CD14-positive monocyte (primary cell): ENCODE measurements around the gene TNFAIP6. TPM values are rescaled to one million over a fixed set of nuclear protein-coding genes. Genes with fewer than 3 reads are reported as not detected.
"Not testable (repeated sequence)": the region's sequence is repeated elsewhere in the genome, so short reads cannot be mapped to it uniquely, and the experiment has no call there.

Experiments used
- DNase-seq, 3 donors: peaks; one replicate each; pipeline ENCODE4 v3.0.0-alpha.2; 2011 to 2022
- H2AFZ ChIP-seq: 2 replicates; pipeline ENCODE4 v1.6.0; 2012; ENCODE audit warnings: mild to moderate bottlenecking, low read depth, low read length, inconsistent platforms; ENCODE audit not compliant: insufficient read depth, poor library complexity, severe bottlenecking
- H3K27ac ChIP-seq, 2 donors: 1 replicate in 1 of 2; 2 replicates in 1 of 2; pipeline ENCODE4 v1.5.1; 2012 to 2013; ENCODE audit warnings: low read length in 2 of 2, control low read depth in 1 of 2, inconsistent platforms in 1 of 2, low read depth in 1 of 2, mild to moderate bottlenecking in 1 of 2
- H3K27me3 ChIP-seq, 2 donors: one replicate each; pipeline versions ENCODE4 v1.6.0 to v1.6.1; 2011 to 2013; ENCODE audit warnings: low read length in 2 of 2; ENCODE audit not compliant: control insufficient read depth in 2 of 2, insufficient read depth in 2 of 2
- H3K36me3 ChIP-seq, 2 donors: replicated peaks in 1 of 2; 1 replicate in 1 of 2; 2 replicates in 1 of 2; pipeline versions ENCODE4 v1.5.1 to v1.6.1; 2012 to 2013; ENCODE audit warnings: low read length in 2 of 2, control low read depth in 1 of 2, inconsistent platforms in 1 of 2, mild to moderate bottlenecking in 1 of 2; ENCODE audit not compliant: insufficient read depth in 2 of 2, control insufficient read depth in 1 of 2
- H3K4me1 ChIP-seq, 2 donors: 1 replicate in 1 of 2; 2 replicates in 1 of 2; pipeline versions ENCODE4 v1.5.1 to v1.6.1; 2012 to 2013; ENCODE audit warnings: low read length in 2 of 2, control low read depth in 1 of 2, inconsistent platforms in 1 of 2, mild to moderate bottlenecking in 1 of 2, moderate library complexity in 1 of 2; ENCODE audit not compliant: insufficient read depth in 2 of 2, control insufficient read depth in 1 of 2
- H3K4me2 ChIP-seq: replicated peaks from 2 replicates; pipeline ENCODE3; 2012; ENCODE audit warnings: low read length, moderate library complexity, mild to moderate bottlenecking; ENCODE audit not compliant: poor library complexity, severe bottlenecking; ENCODE audit errors: extremely low read depth
- H3K4me3 ChIP-seq, 3 experiments: fragments of 200-600 bp in 1 of 3; sonication (generic) in 1 of 3; replicated peaks in 1 of 3; 1 replicate in 2 of 3; 2 replicates in 1 of 3; pipeline ENCODE4 v1.5.1; 2011 to 2013; ENCODE audit warnings: low read length in 3 of 3, mild to moderate bottlenecking in 3 of 3, control low read depth in 2 of 3, low read depth in 2 of 3, inconsistent platforms in 1 of 3, moderate library complexity in 1 of 3
- H3K79me2 ChIP-seq: 2 replicates; pipeline ENCODE4 v1.6.0; 2012; ENCODE audit warnings: mild to moderate bottlenecking, control low read depth, inconsistent platforms, low read length, moderate library complexity; ENCODE audit not compliant: insufficient read depth
- H3K9ac ChIP-seq: 2 replicates; pipeline ENCODE4 v1.6.0; 2017; ENCODE audit warnings: low read length, mild to moderate bottlenecking; ENCODE audit not compliant: insufficient read depth, poor library complexity, severe bottlenecking
- H3K9me3 ChIP-seq, 2 donors: replicated peaks in 1 of 2; 1 replicate in 1 of 2; 2 replicates in 1 of 2; pipeline versions ENCODE4 v1.5.1 to v1.6.1; 2012 to 2013; ENCODE audit warnings: low read length in 2 of 2, control low read depth in 1 of 2; ENCODE audit not compliant: control insufficient read depth in 1 of 2, insufficient read depth in 1 of 2
- H4K20me1 ChIP-seq: 2 replicates; pipeline ENCODE4 v1.6.0; 2012; ENCODE audit warnings: mild to moderate bottlenecking, low read length, control low read depth, moderate library complexity; ENCODE audit not compliant: insufficient read depth
- H3K27ac Mint-ChIP-seq, 7 donors: one replicate each; pipeline ENCODE4 v1.8.0; 2020; ENCODE audit warnings: mild to moderate bottlenecking in 7 of 7, mixed read lengths in 7 of 7, moderate library complexity in 6 of 7, inconsistent platforms in 2 of 7
- H3K27me3 Mint-ChIP-seq, 3 donors: one replicate each; pipeline ENCODE4 v1.8.0; 2021 to 2022; ENCODE audit warnings: low read depth in 3 of 3, mild to moderate bottlenecking in 3 of 3, mixed read lengths in 3 of 3, moderate library complexity in 3 of 3, inconsistent platforms in 1 of 3
- H3K36me3 Mint-ChIP-seq, 2 donors: one replicate each; pipeline ENCODE4 v1.8.0; 2020; ENCODE audit warnings: mixed read lengths in 2 of 2, inconsistent platforms in 1 of 2, mild to moderate bottlenecking in 1 of 2
- H3K4me1 Mint-ChIP-seq: one replicate; pipeline ENCODE4 v1.8.0; 2020; ENCODE audit warnings: mild to moderate bottlenecking, mixed read lengths
- H3K4me3 Mint-ChIP-seq, 2 donors: one replicate each; pipeline ENCODE4 v1.8.0; 2020; ENCODE audit warnings: mild to moderate bottlenecking in 2 of 2, mixed read lengths in 2 of 2, moderate library complexity in 1 of 2
- H3K9me3 Mint-ChIP-seq, 7 donors: one replicate each; pipeline ENCODE4 v1.8.0; 2020 to 2022; ENCODE audit warnings: mixed read lengths in 7 of 7, mild to moderate bottlenecking in 6 of 7, moderate library complexity in 6 of 7, inconsistent platforms in 2 of 7
- CTCF ChIP-seq: fragments of 200-600 bp; IDR thresholded peaks from one replicate; pipeline ENCODE4 v1.8.0; 2022; ENCODE audit warnings: antibody characterized with exemption, mild to moderate bottlenecking
- WGBS: methylation state at CpG from one replicate; pipeline ENCODE4 v1.1.5; 2013; ENCODE audit warnings: missing lambda C conversion rate; ENCODE audit not compliant: insufficient coverage; 5-methylcytosine and 5-hydroxymethylcytosine counted together
- intact Hi-C, 2 donors: fragments of 100-400 bp; cut with micrococcal nuclease; formaldehyde crosslinking; loops; one replicate each; pipeline versions ENCODE4 v1.15.0 to v1.15.1; 2023
- polyA minus RNA-seq: library from RNA; depleted of rRNA, polyadenylated mRNA; stranded (reverse); fragments of >200 nt; gene quantifications from 2 replicates; pipeline ENCODE4 v1.2.3, GENCODE V29; 2012
- polyA plus RNA-seq, 3 donors: library from polyadenylated mRNA; depleted of rRNA in 1 of 3; unstranded in 2 of 3; stranded (reverse) in 1 of 3; fragments of 300-500 nt in 2 of 3; fragments of >200 nt in 1 of 3; fragmentation: Illumina TruSeq in 2 of 3; gene quantifications; 1 replicate in 2 of 3; 2 replicates in 1 of 3; pipeline ENCODE4 v1.2.3, GENCODE V29; 2012 to 2021
- total RNA-seq, 12 experiments: library from RNA in 1 of 12; stranded (reverse) in 1 of 12; fragments of 120-200 nt in 1 of 12; gene quantifications; one replicate each; pipeline ENCODE4 v1.2.4 and lab custom pipeline; 2013 to 2026; ENCODE audit warnings: mixed read lengths in 6 of 12, inconsistent platforms in 1 of 12

Gene TNFAIP6
- total RNA-seq (2013): 3.7 TPM
- polyA plus RNA-seq (1 to 10 TPM; 2.6 to 8.2 (median 3.5) TPM), polyA minus RNA-seq (1.9 and 2.2 TPM in 2 replicates), total RNA-seq (lab: John Stamatoyannopoulos, UW) (78.7 to 6,650 (median 159) reads per million in 11 experiments)

GRCh38 chr2:151357359-151357758 is at the start of gene TNFAIP6:
Gene TNFAIP6 (plus strand): TSS chr2:151357592. CDS start chr2:151357667, 75 bp downstream.
- Histone ChIP-seq H3K36me3 (no peaks in the 10 kb centered on the region), H3K27ac (peak within 1 kb of the TSS in 1 of 2 donors; percentile 79), H3K79me2 (no peaks in the 10 kb centered on the region), H4K20me1 (no peaks in the 10 kb centered on the region), H3K27me3 (no peaks in the 10 kb centered on the region), H3K4me3 (peak within 1 kb of the TSS in 2 of 3 experiments; percentile 19 to 57), H3K9ac (no peak within 1 kb of the TSS), H3K4me2 (peak within 1 kb of the TSS; percentile 59), H3K4me1 (peaks cover 9 to 30% of the 10 kb centered on the region in 2 donors), H2AFZ (no peak within 1 kb of the TSS), H3K9me3 (no peaks in the 10 kb centered on the region)
- intact Hi-C loops: loop anchor here (5.0 to 10.0 kb wide), 2 partner anchors 47 to 65 kb away; partner anchors contain the start of gene RIF1 (in 1 of the 2)
- DNase-seq: peak; percentile 88 to 96 (median 95)
- H3K27ac Mint-ChIP-seq: peak within 1 kb of the TSS; percentile 82 to 94 (median 91)
- no peak for TF ChIP-seq CTCF
- no CpG with 5 or more reads among the region's 3 CpGs for WGBS
- H3K36me3 Mint-ChIP-seq: no peaks in the 10 kb centered on the region
- H3K27me3 Mint-ChIP-seq: no peaks in the 10 kb centered on the region
- peaks cover 17% of the 10 kb centered on the region for H3K4me1 Mint-ChIP-seq
- H3K4me3 Mint-ChIP-seq: peak within 1 kb of the TSS in 1 of 2 donors; percentile 57
- peaks cover 0 to 3% (median 0%) of the 10 kb centered on the region in 7 donors for H3K9me3 Mint-ChIP-seq

- DNase-seq, H3K27ac Mint-ChIP-seq, H3K9me3 ChIP-seq, H3K27ac ChIP-seq, H4K20me1 ChIP-seq, H3K27me3 Mint-ChIP-seq, H3K36me3 ChIP-seq, H2AFZ ChIP-seq, intact Hi-C loops, H3K36me3 Mint-ChIP-seq, H3K9ac ChIP-seq, H3K4me1 Mint-ChIP-seq, H3K4me3 Mint-ChIP-seq, H3K27me3 ChIP-seq, H3K9me3 Mint-ChIP-seq, H3K4me1 ChIP-seq, H3K4me3 ChIP-seq, H3K79me2 ChIP-seq, H3K4me2 ChIP-seq: not testable (repeated sequence)
- 91% methylated on average over 3 of the region's 6 CpGs for WGBS
Observed at GRCh38 chr2:151310313-151310712, 47.1 kb upstream of the TNFAIP6 start.

- H3K4me1 Mint-ChIP-seq, H3K27ac Mint-ChIP-seq, intact Hi-C loops, H3K36me3 ChIP-seq, H4K20me1 ChIP-seq, H3K4me3 ChIP-seq, H3K4me2 ChIP-seq, H3K4me3 Mint-ChIP-seq, H3K27ac ChIP-seq, H3K27me3 ChIP-seq, H3K36me3 Mint-ChIP-seq, H3K9ac ChIP-seq, H3K9me3 ChIP-seq, H3K27me3 Mint-ChIP-seq, H3K79me2 ChIP-seq, DNase-seq, H3K9me3 Mint-ChIP-seq, H3K4me1 ChIP-seq, H2AFZ ChIP-seq: not testable (repeated sequence)
- WGBS: 85% methylated on average over 6 of the region's 6 CpGs
Observed at GRCh38 chr2:151312440-151312839, 45.0 kb upstream of the TNFAIP6 start.
